ENCODE data around the gene APOC3. TPM values are rescaled to one million over a fixed set of nuclear protein-coding genes. Genes with fewer than 3 reads are reported as not detected.
A peak's percentile ranks its signal among the peaks of the same experiment; 100 is the strongest.

APOC3 gene
- total RNA-seq, 1 experiment from 2014 or later: not detected

DNA sequence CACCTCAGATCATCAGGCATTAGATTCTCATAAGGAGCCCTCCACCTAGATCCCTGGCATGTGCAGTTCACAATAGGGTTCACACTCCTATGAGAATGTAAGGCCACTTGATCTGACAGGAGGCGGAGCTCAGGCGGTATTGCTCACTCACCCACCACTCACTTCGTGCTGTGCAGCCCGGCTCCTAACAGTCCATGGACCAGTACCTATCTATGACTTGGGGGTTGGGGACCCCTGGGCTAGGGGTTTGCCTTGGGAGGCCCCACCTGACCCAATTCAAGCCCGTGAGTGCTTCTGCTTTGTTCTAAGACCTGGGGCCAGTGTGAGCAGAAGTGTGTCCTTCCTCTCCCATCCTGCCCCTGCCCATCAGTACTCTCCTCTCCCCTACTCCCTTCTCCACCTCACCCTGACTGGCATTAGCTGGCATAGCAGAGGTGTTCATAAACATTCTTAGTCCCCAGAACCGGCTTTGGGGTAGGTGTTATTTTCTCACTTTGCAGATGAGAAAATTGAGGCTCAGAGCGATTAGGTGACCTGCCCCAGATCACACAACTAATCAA, 2.2 kb downstream of the APOC3 start:
- no TSS peak for BruUV-seq (replicated peaks)
- Histone ChIP-seq H3K9me3 (ENCODE audit: low read length) (no peaks in the 10 kb centered on the region), H3K4me2 (ENCODE audit: low read length) (no peak overlapping the region), H4K20me1 (ENCODE audit: low read length) (no peaks in the 10 kb centered on the region), H2AFZ (ENCODE audit: low read length) (no peak overlapping the region), H3K4me3 (ENCODE audit: low read length) (no peak overlapping the region), H3K27me3 (ENCODE audit: low read length) (no peaks in the 10 kb centered on the region), H3K27ac (ENCODE audit: low read length) (no peak overlapping the region), H3K9me2 (replicated peaks; ENCODE audit: low read length) (no peaks in the 10 kb centered on the region), H3K36me3 (ENCODE audit: low read depth, low read length) (no peaks in the 10 kb centered on the region), H3F3A (ENCODE audit: low read length, unreplicated experiment) (no peaks in the 10 kb centered on the region), H3K4me1 (ENCODE audit: insufficient read depth, low read length) (peaks cover 7% of the 10 kb centered on the region), H3K9ac (ENCODE audit: low read length) (no peak overlapping the region), H3K79me2 (ENCODE audit: low read length) (no peaks in the 10 kb centered on the region)
- TF ChIP-seq, protein P1, sequence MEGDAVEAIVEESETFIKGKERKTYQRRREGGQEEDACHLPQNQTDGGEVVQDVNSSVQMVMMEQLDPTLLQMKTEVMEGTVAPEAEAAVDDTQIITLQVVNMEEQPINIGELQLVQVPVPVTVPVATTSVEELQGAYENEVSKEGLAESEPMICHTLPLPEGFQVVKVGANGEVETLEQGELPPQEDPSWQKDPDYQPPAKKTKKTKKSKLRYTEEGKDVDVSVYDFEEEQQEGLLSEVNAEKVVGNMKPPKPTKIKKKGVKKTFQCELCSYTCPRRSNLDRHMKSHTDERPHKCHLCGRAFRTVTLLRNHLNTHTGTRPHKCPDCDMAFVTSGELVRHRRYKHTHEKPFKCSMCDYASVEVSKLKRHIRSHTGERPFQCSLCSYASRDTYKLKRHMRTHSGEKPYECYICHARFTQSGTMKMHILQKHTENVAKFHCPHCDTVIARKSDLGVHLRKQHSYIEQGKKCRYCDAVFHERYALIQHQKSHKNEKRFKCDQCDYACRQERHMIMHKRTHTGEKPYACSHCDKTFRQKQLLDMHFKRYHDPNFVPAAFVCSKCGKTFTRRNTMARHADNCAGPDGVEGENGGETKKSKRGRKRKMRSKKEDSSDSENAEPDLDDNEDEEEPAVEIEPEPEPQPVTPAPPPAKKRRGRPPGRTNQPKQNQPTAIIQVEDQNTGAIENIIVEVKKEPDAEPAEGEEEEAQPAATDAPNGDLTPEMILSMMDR (conservative IDR thresholded peaks at IDR 0.05; ENCODE audit: low read depth, low read length): no peak
- no peak for TF ChIP-seq EZH2 (IDR thresholded peaks at IDR 0.05; ENCODE audit: low read length, unreplicated experiment)
- TF ChIP-seq EZH2phosphoT487 (IDR thresholded peaks at IDR 0.05; ENCODE audit: borderline replicate concordance, low read length): no peak
- DNase-seq (no peak), ATAC-seq (no peak)
- intact Hi-C loops (cut with micrococcal nuclease): no loop called here
- POLR2A ChIA-PET (ENCODE audit: unreplicated experiment): no interaction called here
- CTCF ChIA-PET: no interaction called here

DNA sequence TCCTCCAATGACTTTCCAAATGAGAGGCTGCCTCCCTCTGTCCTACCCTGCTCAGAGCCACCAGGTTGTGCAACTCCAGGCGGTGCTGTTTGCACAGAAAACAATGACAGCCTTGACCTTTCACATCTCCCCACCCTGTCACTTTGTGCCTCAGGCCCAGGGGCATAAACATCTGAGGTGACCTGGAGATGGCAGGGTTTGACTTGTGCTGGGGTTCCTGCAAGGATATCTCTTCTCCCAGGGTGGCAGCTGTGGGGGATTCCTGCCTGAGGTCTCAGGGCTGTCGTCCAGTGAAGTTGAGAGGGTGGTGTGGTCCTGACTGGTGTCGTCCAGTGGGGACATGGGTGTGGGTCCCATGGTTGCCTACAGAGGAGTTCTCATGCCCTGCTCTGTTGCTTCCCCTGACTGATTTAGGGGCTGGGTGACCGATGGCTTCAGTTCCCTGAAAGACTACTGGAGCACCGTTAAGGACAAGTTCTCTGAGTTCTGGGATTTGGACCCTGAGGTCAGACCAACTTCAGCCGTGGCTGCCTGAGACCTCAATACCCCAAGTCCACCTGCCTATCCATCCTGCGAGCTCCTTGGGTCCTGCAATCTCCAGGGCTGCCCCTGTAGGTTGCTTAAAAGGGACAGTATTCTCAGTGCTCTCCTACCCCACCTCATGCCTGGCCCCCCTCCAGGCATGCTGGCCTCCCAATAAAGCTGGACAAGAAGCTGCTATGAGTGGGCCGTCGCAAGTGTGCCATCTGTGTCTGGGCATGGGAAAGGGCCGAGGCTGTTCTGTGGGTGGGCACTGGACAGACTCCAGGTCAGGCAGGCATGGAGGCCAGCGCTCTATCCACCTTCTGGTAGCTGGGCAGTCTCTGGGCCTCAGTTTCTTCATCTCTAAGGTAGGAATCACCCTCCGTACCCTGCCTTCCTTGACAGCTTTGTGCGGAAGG, 2.9 kb downstream of the APOC3 start:
- BruUV-seq (replicated peaks): no TSS peak
- CTCF ChIA-PET: no interaction called here
- Histone ChIP-seq H3K27me3 (ENCODE audit: low read length) (no peaks in the 10 kb centered on the region), H3F3A (ENCODE audit: low read length, unreplicated experiment) (no peaks in the 10 kb centered on the region), H3K36me3 (ENCODE audit: low read depth, low read length) (no peaks in the 10 kb centered on the region), H3K4me3 (ENCODE audit: low read length) (no peak overlapping the region), H3K9me2 (replicated peaks; ENCODE audit: low read length) (no peaks in the 10 kb centered on the region), H2AFZ (ENCODE audit: low read length) (no peak overlapping the region), H3K9me3 (ENCODE audit: low read length) (no peaks in the 10 kb centered on the region), H3K9ac (ENCODE audit: low read length) (no peak overlapping the region), H3K4me2 (ENCODE audit: low read length) (no peak overlapping the region), H3K4me1 (ENCODE audit: insufficient read depth, low read length) (peaks cover 7% of the 10 kb centered on the region), H4K20me1 (ENCODE audit: low read length) (no peaks in the 10 kb centered on the region), H3K27ac (ENCODE audit: low read length) (no peak overlapping the region), H3K79me2 (ENCODE audit: low read length) (no peaks in the 10 kb centered on the region)
- DNase-seq: peak; percentile 34
- intact Hi-C loops (cut with micrococcal nuclease): no loop called here
- no peak for ATAC-seq
- TF ChIP-seq EZH2phosphoT487 (IDR thresholded peaks at IDR 0.05; ENCODE audit: borderline replicate concordance, low read length): no peak
- TF ChIP-seq, protein P1 (conservative IDR thresholded peaks at IDR 0.05; ENCODE audit: low read depth, low read length): peak; percentile 46
- POLR2A ChIA-PET (ENCODE audit: unreplicated experiment): no interaction called here

DNA sequence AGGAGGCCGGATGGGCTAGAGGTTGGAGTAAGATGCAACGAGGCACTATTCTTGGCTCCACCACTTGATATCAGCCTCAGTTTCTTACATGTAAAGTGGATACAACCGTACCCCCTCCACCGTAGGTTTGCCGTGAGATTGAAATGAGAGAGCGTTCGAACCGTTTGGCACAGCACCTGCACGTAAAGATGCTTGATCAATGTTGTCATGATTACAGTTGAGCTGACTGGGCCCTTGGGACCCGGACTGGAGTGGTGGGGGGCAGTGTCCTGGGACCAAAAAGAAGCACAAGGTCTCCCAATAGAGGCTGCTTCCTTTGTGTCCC, 3.7 kb downstream of the APOC3 start:
- no peaks in the 10 kb centered on the region for H3K79me2 ChIP-seq (ENCODE audit: low read length)
- H3K4me3 ChIP-seq (ENCODE audit: low read length): no peak overlapping the region
- no peaks in the 10 kb centered on the region for H3F3A ChIP-seq (ENCODE audit: low read length, unreplicated experiment)
- ChIA-PET POLR2A (ENCODE audit: unreplicated experiment) (no interaction called here), CTCF (no interaction called here)
- intact Hi-C loops (cut with micrococcal nuclease): no loop called here
- H3K9me2 ChIP-seq (replicated peaks; ENCODE audit: low read length): no peaks in the 10 kb centered on the region
- no peak for TF ChIP-seq EZH2phosphoT487 (IDR thresholded peaks at IDR 0.05; ENCODE audit: borderline replicate concordance, low read length)
- TF ChIP-seq, protein P1 (conservative IDR thresholded peaks at IDR 0.05; ENCODE audit: low read depth, low read length): no peak
- TF ChIP-seq EZH2 (IDR thresholded peaks at IDR 0.05; ENCODE audit: low read length, unreplicated experiment): no peak
- H3K4me2 ChIP-seq (ENCODE audit: low read length): no peak overlapping the region
- no peaks in the 10 kb centered on the region for H3K36me3 ChIP-seq (ENCODE audit: low read depth, low read length)
- no peak for DNase-seq
- H4K20me1 ChIP-seq (ENCODE audit: low read length): no peaks in the 10 kb centered on the region
- H2AFZ ChIP-seq (ENCODE audit: low read length): no peak overlapping the region
- ATAC-seq: no peak
- peaks cover 7% of the 10 kb centered on the region for H3K4me1 ChIP-seq (ENCODE audit: insufficient read depth, low read length)
- H3K9me3 ChIP-seq (ENCODE audit: low read length): no peaks in the 10 kb centered on the region
- no peak overlapping the region for H3K9ac ChIP-seq (ENCODE audit: low read length)
- BruUV-seq (replicated peaks): no TSS peak
- no peak overlapping the region for H3K27ac ChIP-seq (ENCODE audit: low read length)
- no peaks in the 10 kb centered on the region for H3K27me3 ChIP-seq (ENCODE audit: low read length)
